Endothelial cell of umbilical vein (primary cell): Measurements from ENCODE around the gene P2RY8.

Experiments used
- CTCF ChIP-seq, 2 donors: IDR thresholded peaks; 1 replicate in 1 of 2; 2 replicates in 1 of 2; pipeline ENCODE4 v1.5.1; 2011; ENCODE audit warnings: low read length in 2 of 2, mild to moderate bottlenecking in 2 of 2, moderate library complexity in 2 of 2, control low read depth in 1 of 2, inconsistent platforms in 1 of 2, low read depth in 1 of 2; ENCODE audit not compliant: insufficient read depth in 1 of 2; ENCODE audit errors: extremely low read depth in 1 of 2
- POLR2AphosphoS5 ChIP-seq: IDR thresholded peaks from 2 replicates; pipeline ENCODE4 v1.6.1; 2012; ENCODE audit warnings: low read depth, mild to moderate bottlenecking, control low read depth, low read length, moderate library complexity; ENCODE audit not compliant: insufficient read depth

GRCh38 chrX:1421433-1422134 is 115.4 kb downstream of the P2RY8 start:
- no peak for TF ChIP-seq CTCF (IDR thresholded peaks at IDR 0.05; ENCODE audit: extremely low read depth in 1 of 2, insufficient read depth in 1 of 2, low read depth in 1 of 2, low read length in 2 of 2)
- no peak for TF ChIP-seq POLR2AphosphoS5
